ENCODE results near the gene FOSL2.

- no peak for TF ChIP-seq CTCF (IDR thresholded peaks at IDR 0.05; ENCODE audit: insufficient read depth, low read length)
- no peak for TF ChIP-seq REST (IDR thresholded peaks at IDR 0.05; ENCODE audit: insufficient replicate concordance, low read depth)
These were observed 35.6 kb upstream of the FOSL2 start for GRCh38 chr2:28357055-28357454.

All from HL-60 (cell line).